OCI-LY1 (cell line): ENCODE measurements around the gene KDM2A.
"Not testable (repeated sequence)": the region's sequence is repeated elsewhere in the genome, so short reads cannot be mapped to it uniquely, and the experiment has no call there.

Experiments used
- H2AFZ ChIP-seq: fragments of 200-600 bp; sonication (generic), shearing (Covaris generic); 2 replicates; pipeline ENCODE4 v1.6.0; 2014; ENCODE audit warnings: antibody characterized with exemption, mild to moderate bottlenecking, low read length
- H3F3A ChIP-seq: fragments of 200-600 bp; sonication (generic), shearing (Covaris generic); 2 replicates; pipeline ENCODE4 v1.6.0; 2014; ENCODE audit warnings: mild to moderate bottlenecking, antibody characterized with exemption, low read length, moderate library complexity; ENCODE audit not compliant: insufficient read depth
- H3K27ac ChIP-seq: fragments of 200-600 bp; sonication (generic); 2 replicates; pipeline ENCODE4 v1.5.1; 2014; ENCODE audit warnings: low read length, mixed run types, mild to moderate bottlenecking, low read depth; ENCODE audit not compliant: poor library complexity, severe bottlenecking
- H3K27me3 ChIP-seq: fragments of 200-600 bp; sonication (generic); 2 replicates; pipeline ENCODE4 v1.6.0; 2014; ENCODE audit warnings: antibody characterized with exemption, mild to moderate bottlenecking, low read length, moderate library complexity; ENCODE audit not compliant: insufficient read depth
- H3K36me3 ChIP-seq: fragments of 200-600 bp; sonication (generic); 2 replicates; pipeline ENCODE4 v1.6.1; 2014; ENCODE audit warnings: mild to moderate bottlenecking, antibody characterized with exemption, low read length, moderate library complexity, mixed read lengths; ENCODE audit not compliant: insufficient read depth
- H3K4me1 ChIP-seq: fragments of 200-600 bp; sonication (generic); 2 replicates; pipeline ENCODE4 v1.5.1; 2014; ENCODE audit warnings: mild to moderate bottlenecking, low read length, moderate library complexity; ENCODE audit not compliant: insufficient read depth, severe bottlenecking
- H3K4me2 ChIP-seq: fragments of 200-600 bp; sonication (generic), shearing (Covaris generic); 2 replicates; pipeline ENCODE4 v1.6.1; 2014; ENCODE audit warnings: low read length
- H3K4me3 ChIP-seq: fragments of 200-600 bp; sonication (generic); 2 replicates; pipeline ENCODE4 v1.5.1; 2014; ENCODE audit warnings: low read length, low read depth, mild to moderate bottlenecking, mixed read lengths; ENCODE audit not compliant: poor library complexity, severe bottlenecking
- H3K79me2 ChIP-seq: fragments of 200-600 bp; shearing (Covaris generic); 2 replicates; pipeline ENCODE4 v1.6.1; 2016; ENCODE audit warnings: mixed run types, low read length, mixed read lengths; ENCODE audit not compliant: insufficient read depth
- H3K9ac ChIP-seq: fragments of 200-600 bp; sonication (generic), shearing (Covaris generic); 2 replicates; pipeline ENCODE4 v1.6.1; 2014; ENCODE audit warnings: mild to moderate bottlenecking, low read length, mixed read lengths
- H3K9me2 ChIP-seq: fragments of 200-600 bp; sonication (generic), shearing (Covaris generic); 2 replicates; pipeline ENCODE4 v1.6.1; 2014; ENCODE audit warnings: low read depth, mild to moderate bottlenecking, low read length, mixed read lengths
- H3K9me3 ChIP-seq: fragments of 200-600 bp; shearing (Covaris generic); 2 replicates; pipeline ENCODE4 v1.6.1; 2014; ENCODE audit warnings: low read length, mixed read lengths
- H4K20me1 ChIP-seq: fragments of 200-600 bp; sonication (generic), shearing (Covaris generic); 2 replicates; pipeline ENCODE4 v1.6.0; 2016; ENCODE audit warnings: mild to moderate bottlenecking, low read length; ENCODE audit not compliant: insufficient read depth
- CTCF ChIP-seq: fragments of 200-600 bp; sonication (generic), shearing (Covaris generic); IDR thresholded peaks from 2 replicates; pipeline ENCODE4 v1.5.1; 2017; ENCODE audit warnings: mild to moderate bottlenecking, antibody characterized with exemption, low read length, moderate library complexity, mixed read lengths
- EZH2 ChIP-seq: fragments of 200-600 bp; sonication (generic), shearing (Covaris generic); IDR thresholded peaks from 2 replicates; pipeline ENCODE4 v1.8.0; 2017; ENCODE audit warnings: borderline replicate concordance, mixed run types, mild to moderate bottlenecking, antibody characterized with exemption, low read length, moderate library complexity, mixed read lengths

KDM2A gene

DNA sequence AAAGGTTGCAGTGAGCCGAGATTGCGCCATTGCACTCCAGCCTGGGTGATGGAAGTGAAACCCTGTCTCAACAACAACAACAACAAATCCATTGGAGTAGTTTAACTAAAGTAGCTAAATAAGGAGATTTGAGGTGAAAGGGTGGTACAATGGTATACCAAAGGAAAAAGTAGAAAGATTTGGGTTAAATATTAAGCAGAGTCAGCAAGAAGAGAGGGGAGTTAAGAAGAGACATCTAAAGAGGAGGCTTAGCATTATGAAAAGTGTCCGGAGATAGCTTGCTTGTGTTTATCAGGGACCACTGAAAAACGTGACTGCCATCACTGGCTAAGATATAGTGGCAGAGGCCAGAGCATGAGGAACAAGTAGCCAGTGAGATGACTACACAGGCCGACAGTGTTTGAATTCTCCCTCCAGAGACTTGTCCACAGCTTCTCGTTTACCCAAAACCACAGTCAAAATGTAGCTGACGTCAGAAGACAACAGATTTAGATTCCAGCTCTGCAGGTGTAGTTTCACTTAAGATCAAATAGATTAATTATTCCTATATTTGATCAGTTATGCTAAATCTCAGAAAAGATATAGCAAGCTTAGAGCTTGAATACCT lies 114.6 kb downstream of the KDM2A start:
- H3K4me1 ChIP-seq, result peaks cover 4% of the 10 kb centered on the region
- H3K27me3 ChIP-seq, result no peaks in the 10 kb centered on the region

GRCh38 chr11:67234571-67234970 lies 115.5 kb downstream of the KDM2A start:
- H3K27me3 ChIP-seq, H3K27ac ChIP-seq, H3K4me2 ChIP-seq, H3K9me3 ChIP-seq, H3K4me3 ChIP-seq, H2AFZ ChIP-seq, H3F3A ChIP-seq, H3K9me2 ChIP-seq, H3K9ac ChIP-seq, H4K20me1 ChIP-seq, H3K79me2 ChIP-seq: not testable (repeated sequence)
- peaks cover 30% of the 10 kb centered on the region for H3K36me3 ChIP-seq
- H3K4me1 ChIP-seq, result peaks cover 12% of the 10 kb centered on the region

More for the DNA sequence above, 114.6 kb downstream of the KDM2A start:
- Histone ChIP-seq H3K4me3 (no peak overlapping the region), H3F3A (no peaks in the 10 kb centered on the region), H3K79me2 (no peaks in the 10 kb centered on the region), H3K9me2 (no peaks in the 10 kb centered on the region), H3K4me2 (no peak overlapping the region), H3K9me3 (no peaks in the 10 kb centered on the region), H2AFZ (no peak overlapping the region), H3K9ac (no peak overlapping the region), H3K27ac (no peak overlapping the region), H4K20me1 (no peaks in the 10 kb centered on the region), H3K36me3 (peaks cover 39% of the 10 kb centered on the region)
- no peak for TF ChIP-seq CTCF
- no peak for TF ChIP-seq EZH2

GRCh38 chr11:67237574-67237973 lies 118.5 kb downstream of the KDM2A start:
- Histone ChIP-seq H3K4me3 (no peak overlapping the region), H3K27ac (no peak overlapping the region), H4K20me1 (no peaks in the 10 kb centered on the region), H3K4me2 (no peak overlapping the region), H3F3A (no peaks in the 10 kb centered on the region), H3K9me2 (no peaks in the 10 kb centered on the region), H3K9me3 (no peaks in the 10 kb centered on the region), H3K36me3 (peaks cover 17% of the 10 kb centered on the region), H3K4me1 (peaks cover 33% of the 10 kb centered on the region), H3K9ac (no peak overlapping the region), H3K79me2 (peaks cover 25% of the 10 kb centered on the region), H3K27me3 (no peaks in the 10 kb centered on the region), H2AFZ (no peak overlapping the region)
- no peak for TF ChIP-seq CTCF
